ENCODE measurements around the gene SS18L1.

DNA sequence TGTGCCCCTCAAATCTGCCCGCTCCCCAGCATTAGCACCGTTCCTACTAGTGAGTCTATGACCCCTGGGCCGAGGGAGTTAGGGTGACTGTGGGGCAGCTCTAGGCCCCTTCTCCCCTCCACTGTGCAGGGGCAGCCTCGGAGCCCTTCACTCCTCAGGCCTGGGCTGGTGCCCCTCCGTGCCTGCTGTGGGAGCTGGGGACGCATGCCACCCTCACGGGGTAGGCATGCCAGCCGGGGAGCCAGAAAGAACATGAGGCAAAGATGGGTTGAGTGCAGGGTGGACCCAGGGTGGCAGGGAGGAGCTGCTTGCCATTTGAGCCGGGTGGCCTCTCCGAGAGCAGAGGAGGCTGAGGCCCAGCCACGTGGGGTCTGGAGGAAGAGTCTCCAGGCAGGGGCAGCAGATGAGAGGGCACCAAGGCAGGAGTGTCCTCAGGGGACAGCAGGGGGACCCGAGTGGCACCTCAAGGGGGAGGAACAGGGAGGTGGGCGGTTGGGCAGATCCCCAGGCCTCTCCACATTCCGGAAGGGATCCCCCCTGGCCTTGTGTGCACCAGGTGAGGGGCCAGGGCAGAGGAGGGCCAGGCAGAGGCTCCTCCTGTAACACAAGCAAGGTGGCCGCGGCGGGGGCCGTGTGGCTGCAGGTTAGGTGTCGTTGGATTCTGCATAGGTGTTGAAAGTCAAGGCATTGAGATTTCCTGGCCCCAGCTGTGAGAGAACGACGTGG is 39.9 kb upstream of the SS18L1 start:
- TF ChIP-seq, protein P1, sequence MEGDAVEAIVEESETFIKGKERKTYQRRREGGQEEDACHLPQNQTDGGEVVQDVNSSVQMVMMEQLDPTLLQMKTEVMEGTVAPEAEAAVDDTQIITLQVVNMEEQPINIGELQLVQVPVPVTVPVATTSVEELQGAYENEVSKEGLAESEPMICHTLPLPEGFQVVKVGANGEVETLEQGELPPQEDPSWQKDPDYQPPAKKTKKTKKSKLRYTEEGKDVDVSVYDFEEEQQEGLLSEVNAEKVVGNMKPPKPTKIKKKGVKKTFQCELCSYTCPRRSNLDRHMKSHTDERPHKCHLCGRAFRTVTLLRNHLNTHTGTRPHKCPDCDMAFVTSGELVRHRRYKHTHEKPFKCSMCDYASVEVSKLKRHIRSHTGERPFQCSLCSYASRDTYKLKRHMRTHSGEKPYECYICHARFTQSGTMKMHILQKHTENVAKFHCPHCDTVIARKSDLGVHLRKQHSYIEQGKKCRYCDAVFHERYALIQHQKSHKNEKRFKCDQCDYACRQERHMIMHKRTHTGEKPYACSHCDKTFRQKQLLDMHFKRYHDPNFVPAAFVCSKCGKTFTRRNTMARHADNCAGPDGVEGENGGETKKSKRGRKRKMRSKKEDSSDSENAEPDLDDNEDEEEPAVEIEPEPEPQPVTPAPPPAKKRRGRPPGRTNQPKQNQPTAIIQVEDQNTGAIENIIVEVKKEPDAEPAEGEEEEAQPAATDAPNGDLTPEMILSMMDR (IDR thresholded peaks at IDR 0.05): no peak
- no peak for TF ChIP-seq POLR2A (IDR thresholded peaks at IDR 0.05)
- no peak for TF ChIP-seq EP300 (IDR thresholded peaks at IDR 0.05)
- TF ChIP-seq POLR2AphosphoS5 (IDR thresholded peaks at IDR 0.05): no peak
